OCI-LY7 (cell line): ENCODE measurements around the gene FTSJ3. TPM values are rescaled to one million over a fixed set of nuclear protein-coding genes. Genes with fewer than 3 reads are reported as not detected.

Experiments used
- BruUV-seq: library from RNA; stranded (reverse); fragments of 400-500 nt; replicated peaks from 2 replicates; lab custom pipeline; 2021; lab: Mats Ljungman, UMichigan
- CTCF ChIA-PET: fragments of 300-600 bp; sonication (Branson Sonifier 250); formaldehyde crosslinking; loops from one replicate; lab custom pipeline; 2022; ENCODE audit warnings: antibody characterized with exemption; ENCODE audit not compliant: unreplicated experiment; lab: Charles Lee
- POLR2A ChIA-PET: fragments of 300-600 bp; sonication (Branson Sonifier 250); formaldehyde crosslinking; loops from one replicate; lab custom pipeline; 2022; ENCODE audit warnings: antibody characterized with exemption; lab: Charles Lee
- DNase-seq: peaks from one replicate; pipeline ENCODE4 v3.0.0-alpha.2; 2015; ENCODE audit warnings: low spot score
- H2AFZ ChIP-seq: fragments of 200-600 bp; sonication (generic), shearing (Covaris generic); 2 replicates; pipeline ENCODE4 v1.6.1; 2014; ENCODE audit warnings: mild to moderate bottlenecking, antibody characterized with exemption, low read length, moderate library complexity
- H3K27ac ChIP-seq: fragments of 200-600 bp; sonication (generic); 2 replicates; pipeline ENCODE4 v1.5.1; 2014; ENCODE audit warnings: mixed run types, low read depth, mild to moderate bottlenecking, moderate library complexity, low read length, inconsistent platforms; ENCODE audit not compliant: poor library complexity, severe bottlenecking
- H3K36me3 ChIP-seq: fragments of 200-600 bp; sonication (generic); 2 replicates; pipeline ENCODE4 v1.6.1; 2014; ENCODE audit warnings: mild to moderate bottlenecking, antibody characterized with exemption, low read length, moderate library complexity, mixed read lengths; ENCODE audit not compliant: insufficient read depth
- H3K4me1 ChIP-seq: fragments of 200-600 bp; sonication (generic); 2 replicates; pipeline ENCODE4 v1.5.1; 2014; ENCODE audit warnings: mild to moderate bottlenecking, low read length; ENCODE audit not compliant: insufficient read depth, poor library complexity, severe bottlenecking
- H3K4me2 ChIP-seq: fragments of 200-600 bp; sonication (generic); 2 replicates; pipeline ENCODE4 v1.6.1; 2014; ENCODE audit warnings: mild to moderate bottlenecking, low read length
- H3K4me3 ChIP-seq: fragments of 200-600 bp; sonication (generic); 2 replicates; pipeline ENCODE4 v1.5.1; 2014; ENCODE audit warnings: mild to moderate bottlenecking, low read depth, low read length; ENCODE audit not compliant: poor library complexity, severe bottlenecking
- H3K79me2 ChIP-seq: fragments of 200-600 bp; sonication (generic); 2 replicates; pipeline ENCODE4 v1.6.1; 2016; ENCODE audit warnings: low read depth, mild to moderate bottlenecking, low read length, moderate library complexity, mixed read lengths; ENCODE audit not compliant: insufficient read depth
- H3K9me2 ChIP-seq: fragments of 200-600 bp; sonication (generic); 2 replicates; pipeline ENCODE4 v1.6.1; 2016; ENCODE audit warnings: mild to moderate bottlenecking, low read length, mixed read lengths; ENCODE audit not compliant: insufficient read depth
- H3K9me3 ChIP-seq: fragments of 200-600 bp; sonication (generic); 2 replicates; pipeline ENCODE4 v1.6.1; 2014; ENCODE audit warnings: mild to moderate bottlenecking, mixed run types, low read length, mixed read lengths
- H4K20me1 ChIP-seq: fragments of 200-600 bp; sonication (generic); 2 replicates; pipeline ENCODE4 v1.6.1; 2014; ENCODE audit warnings: mild to moderate bottlenecking, antibody characterized with exemption, low read length, moderate library complexity, mixed read lengths; ENCODE audit not compliant: insufficient read depth
- EZH2phosphoT487 ChIP-seq: fragments of 200-600 bp; sonication (generic); IDR thresholded peaks from 2 replicates; pipeline ENCODE4 v1.6.1; 2018; ENCODE audit warnings: low read depth, borderline replicate concordance, mild to moderate bottlenecking, mixed run types, antibody characterized with exemption, low read length, moderate library complexity, mixed read lengths
- intact Hi-C: fragments of 100-400 bp; cut with micrococcal nuclease; formaldehyde crosslinking; loops from one replicate; pipeline ENCODE4 v1.10.0; 2022; ENCODE audit not compliant: unreplicated experiment
- total RNA-seq, 2 experiments: library from RNA; depleted of rRNA in 1 of 2; stranded (reverse); fragments of >200 nt in 1 of 2; shearing (Covaris generic) in 1 of 2; gene quantifications; 2 replicates each; pipeline ENCODE4 v1.2.3, GENCODE V29; 2014 to 2022
- TF ChIP-seq, protein P1 (sequence below): fragments of 200-600 bp; sonication (generic); conservative IDR thresholded peaks from 2 replicates; pipeline ENCODE4 v1.5.1; 2014; ENCODE audit warnings: mild to moderate bottlenecking, antibody characterized with exemption, low read length, moderate library complexity, mixed read lengths

The FTSJ3 gene
- total RNA-seq, 2 experiments from 2014 or later, result 32.4 to 49.0 TPM

DNA sequence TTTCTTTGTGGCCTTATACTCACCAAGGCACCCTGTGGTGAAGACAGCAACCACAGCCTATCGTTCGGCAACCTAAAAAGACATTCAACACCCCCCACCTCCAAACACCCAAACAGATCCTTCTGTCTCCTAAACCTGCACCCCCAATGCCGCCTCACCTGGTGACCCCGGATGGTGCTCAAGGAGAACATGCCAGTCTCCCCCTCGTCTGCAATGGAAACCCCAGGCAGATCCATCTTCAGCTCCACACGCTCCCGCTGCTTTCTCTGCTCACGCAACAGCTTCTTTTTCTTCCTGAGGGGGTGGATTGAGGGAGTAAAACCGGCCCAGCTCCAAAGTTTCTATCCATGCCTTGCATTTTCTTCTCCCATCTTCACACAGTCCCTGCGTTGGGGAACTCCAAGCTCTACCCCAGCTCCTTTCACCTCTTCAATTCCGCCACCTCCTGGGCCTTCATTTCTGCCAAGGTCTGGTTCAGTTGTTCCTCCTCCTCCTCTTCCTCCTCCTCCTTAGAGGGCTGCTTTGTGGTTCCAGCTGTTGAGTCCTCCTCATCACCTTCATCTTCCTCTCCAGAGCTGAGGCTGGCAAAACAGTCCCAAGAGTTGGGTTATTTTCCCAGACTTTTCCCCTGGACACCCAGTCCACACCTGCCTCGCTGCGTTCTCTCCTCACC is 3.7 kb downstream of the FTSJ3 start:
- Histone ChIP-seq H3K36me3 (peaks cover 81% of the 10 kb centered on the region), H3K27ac (no peak overlapping the region), H3K79me2 (peaks cover 26% of the 10 kb centered on the region), H3K4me3 (no peak overlapping the region), H3K4me2 (no peak overlapping the region), H4K20me1 (no peaks in the 10 kb centered on the region), H2AFZ (no peak overlapping the region), H3K4me1 (peaks cover 21% of the 10 kb centered on the region), H3K9me2 (no peaks in the 10 kb centered on the region), H3K9me3 (no peaks in the 10 kb centered on the region)
- no peak for DNase-seq
- POLR2A ChIA-PET, result interaction anchor here (0.9 kb wide), 1 partner anchor 27 kb away, joined by 4 read pairs; no protein-coding TSS in a partner anchor
- CTCF ChIA-PET, result no interaction called here
- no TSS peak for BruUV-seq
- TF ChIP-seq, protein P1, sequence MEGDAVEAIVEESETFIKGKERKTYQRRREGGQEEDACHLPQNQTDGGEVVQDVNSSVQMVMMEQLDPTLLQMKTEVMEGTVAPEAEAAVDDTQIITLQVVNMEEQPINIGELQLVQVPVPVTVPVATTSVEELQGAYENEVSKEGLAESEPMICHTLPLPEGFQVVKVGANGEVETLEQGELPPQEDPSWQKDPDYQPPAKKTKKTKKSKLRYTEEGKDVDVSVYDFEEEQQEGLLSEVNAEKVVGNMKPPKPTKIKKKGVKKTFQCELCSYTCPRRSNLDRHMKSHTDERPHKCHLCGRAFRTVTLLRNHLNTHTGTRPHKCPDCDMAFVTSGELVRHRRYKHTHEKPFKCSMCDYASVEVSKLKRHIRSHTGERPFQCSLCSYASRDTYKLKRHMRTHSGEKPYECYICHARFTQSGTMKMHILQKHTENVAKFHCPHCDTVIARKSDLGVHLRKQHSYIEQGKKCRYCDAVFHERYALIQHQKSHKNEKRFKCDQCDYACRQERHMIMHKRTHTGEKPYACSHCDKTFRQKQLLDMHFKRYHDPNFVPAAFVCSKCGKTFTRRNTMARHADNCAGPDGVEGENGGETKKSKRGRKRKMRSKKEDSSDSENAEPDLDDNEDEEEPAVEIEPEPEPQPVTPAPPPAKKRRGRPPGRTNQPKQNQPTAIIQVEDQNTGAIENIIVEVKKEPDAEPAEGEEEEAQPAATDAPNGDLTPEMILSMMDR, result no peak
- TF ChIP-seq EZH2phosphoT487, result no peak
- intact Hi-C loops, result no loop called here

- Histone ChIP-seq H3K4me1 (peaks cover 14% of the 10 kb centered on the region), H3K79me2 (peaks cover 13% of the 10 kb centered on the region; the same call in 1 of the 2 replicates), H3K4me3 (no peak overlapping the region), H3K9me3 (no peaks in the 10 kb centered on the region), H4K20me1 (no peaks in the 10 kb centered on the region), H3K36me3 (peaks cover 83% of the 10 kb centered on the region), H3K27ac (no peak overlapping the region), H2AFZ (no peak overlapping the region), H3K4me2 (no peak overlapping the region), H3K9me2 (no peaks in the 10 kb centered on the region)
- intact Hi-C loops, result no loop called here
- ChIA-PET CTCF (no interaction called here), POLR2A (no interaction called here)
- DNase-seq, result no peak
- no TSS peak for BruUV-seq
- no peak for TF ChIP-seq EZH2phosphoT487
- TF ChIP-seq, protein P1, result no peak
These were observed 4.9 kb downstream of the FTSJ3 start for GRCh38 chr17:63822537-63822936.

- Histone ChIP-seq H3K36me3 (peaks cover 90% of the 10 kb centered on the region), H3K4me2 (no peak overlapping the region), H3K9me3 (no peaks in the 10 kb centered on the region), H2AFZ (no peak overlapping the region), H3K9me2 (no peaks in the 10 kb centered on the region), H3K4me1 (peaks cover 14% of the 10 kb centered on the region), H4K20me1 (peaks cover under 1% of the 10 kb centered on the region; the same call in 1 of the 2 replicates), H3K27ac (no peak overlapping the region), H3K4me3 (no peak overlapping the region), H3K79me2 (peaks cover 13% of the 10 kb centered on the region; the same call in 1 of the 2 replicates)
- POLR2A ChIA-PET, result no interaction called here
- CTCF ChIA-PET, result no interaction called here
- intact Hi-C loops, result no loop called here
- BruUV-seq, result no TSS peak
- TF ChIP-seq, protein P1, result no peak
- no peak for TF ChIP-seq EZH2phosphoT487
- DNase-seq, result no peak
These were observed 5.7 kb downstream of the FTSJ3 start for GRCh38 chr17:63821804-63822203.
